HG02798 (cell line): ENCODE data around the gene CYB561.
"Not testable (repeated sequence)": the region's sequence is repeated elsewhere in the genome, so short reads cannot be mapped to it uniquely, and the experiment has no call there.

Source experiments
- ATAC-seq: cut with Tn5 transposase; IDR thresholded peaks from one replicate; pipeline ENCODE4 v1.9.1; 2021; ENCODE audit warnings: mild to moderate bottlenecking; ENCODE audit not compliant: unreplicated experiment, poor library complexity

Gene CYB561

GRCh38 chr17:63480192-63480784, 34.2 kb upstream of the CYB561 start:
- no peak for ATAC-seq

GRCh38 chr17:63479495-63480184, 33.5 kb upstream of the CYB561 start:
- no peak for ATAC-seq

- ATAC-seq = peak; percentile 65
Measured at GRCh38 chr17:63478814-63479494, 32.8 kb upstream of the CYB561 start.

GRCh38 chr17:63477480-63478440, 31.7 kb upstream of the CYB561 start:
- no peak for ATAC-seq

- no peak for ATAC-seq
Measured at GRCh38 chr17:63476854-63477479, 30.9 kb upstream of the CYB561 start, which contains the start of gene ACE. ACE (plus strand) TSS chr17:63477061; CDS start chr17:63477095, 34 bp downstream.

- no peak for ATAC-seq
Measured at GRCh38 chr17:63476459-63476853, 30.4 kb upstream of the CYB561 start.

- no peak for ATAC-seq
Measured at GRCh38 chr17:63475491-63476412, 29.6 kb upstream of the CYB561 start.

GRCh38 chr17:63474586-63475460, 28.7 kb upstream of the CYB561 start:
- no peak for ATAC-seq

GRCh38 chr17:63474174-63474573, 28.1 kb upstream of the CYB561 start:
- ATAC-seq = no peak

GRCh38 chr17:63468099-63468498, 22.0 kb upstream of the CYB561 start:
- ATAC-seq = not testable (repeated sequence)

GRCh38 chr17:63464691-63465236, 18.7 kb upstream of the CYB561 start:
- no peak for ATAC-seq

- no peak for ATAC-seq
Measured at GRCh38 chr17:63463771-63464170, 17.7 kb upstream of the CYB561 start.

GRCh38 chr17:63460018-63460417, 13.9 kb upstream of the CYB561 start:
- no peak for ATAC-seq

GRCh38 chr17:63458478-63458877, 12.4 kb upstream of the CYB561 start:
- no peak for ATAC-seq

GRCh38 chr17:63455417-63455816, 9.3 kb upstream of the CYB561 start:
- ATAC-seq = no peak

GRCh38 chr17:63454915-63455314, 8.8 kb upstream of the CYB561 start:
- ATAC-seq = no peak

GRCh38 chr17:63454357-63454756, 8.3 kb upstream of the CYB561 start:
- ATAC-seq = not testable (repeated sequence)
